Parathyroid adenoma (tissue), 2 donors: ENCODE data around the gene DIAPH1.

Source experiments
- H2AFZ ChIP-seq: fragments of 300-600 bp; sonication (generic); one replicate; pipeline ENCODE4 v1.7.0; 2017; ENCODE audit warnings: antibody characterized with exemption, mild to moderate bottlenecking
- H3K27ac ChIP-seq: fragments of 300-600 bp; sonication (generic); one replicate; pipeline ENCODE4 v1.7.0; 2017
- H3K27me3 ChIP-seq: fragments of 300-600 bp; sonication (generic); one replicate; pipeline ENCODE4 v1.7.0; 2017; ENCODE audit warnings: low read length; ENCODE audit not compliant: control insufficient read depth, insufficient read depth
- H3K36me3 ChIP-seq: fragments of 300-600 bp; sonication (generic); one replicate; pipeline ENCODE4 v1.7.0; 2017; ENCODE audit warnings: low read length; ENCODE audit not compliant: control insufficient read depth, insufficient read depth
- H3K4me1 ChIP-seq: fragments of 300-600 bp; sonication (generic); one replicate; pipeline ENCODE4 v1.7.0; 2017; ENCODE audit warnings: control low read depth
- H3K4me2 ChIP-seq: fragments of 300-600 bp; sonication (generic); one replicate; pipeline ENCODE4 v1.7.0; 2017; ENCODE audit warnings: low read length
- H3K4me3 ChIP-seq: fragments of 300-600 bp; sonication (generic); one replicate; pipeline ENCODE4 v1.7.0; 2017; ENCODE audit warnings: low read depth, low read length
- H3K79me2 ChIP-seq: fragments of 300-600 bp; sonication (generic); one replicate; pipeline ENCODE4 v1.7.0; 2017; ENCODE audit warnings: control low read depth
- H3K9ac ChIP-seq: fragments of 300-600 bp; sonication (generic); one replicate; pipeline ENCODE4 v1.7.0; 2017; ENCODE audit warnings: mild to moderate bottlenecking
- H3K9me3 ChIP-seq: fragments of 300-600 bp; sonication (generic); one replicate; pipeline ENCODE4 v1.7.0; 2017; ENCODE audit warnings: low read length; ENCODE audit not compliant: control insufficient read depth
- CTCF ChIP-seq: fragments of 300-600 bp; sonication (generic); IDR thresholded peaks from one replicate; pipeline ENCODE4 v1.7.0; 2017; ENCODE audit warnings: antibody characterized with exemption, mild to moderate bottlenecking
- donor health status: primary hyperparathyroidism.

DIAPH1 gene

DNA sequence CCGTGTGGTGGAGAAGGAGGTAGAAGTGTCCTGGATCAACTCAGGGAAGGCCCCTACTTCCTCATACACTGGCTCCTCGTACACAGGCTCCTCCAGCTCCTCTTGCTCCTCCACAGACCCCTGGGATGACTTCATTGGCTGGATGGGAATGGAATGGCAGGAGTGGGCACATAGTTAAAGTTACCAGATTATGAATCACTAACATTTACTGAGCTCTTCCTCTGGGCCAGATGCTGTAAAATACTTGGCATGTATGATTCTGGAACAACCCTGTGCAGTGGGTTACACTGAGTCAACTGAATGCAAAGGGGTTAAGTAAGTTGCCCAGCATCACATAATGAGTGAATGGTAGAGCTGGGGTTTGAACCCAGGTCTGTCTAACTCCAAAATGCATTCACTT, 35.5 kb upstream of the DIAPH1 start:
- Histone ChIP-seq H3K79me2 (no peaks in the 10 kb centered on the region), H3K36me3 (no peaks in the 10 kb centered on the region), H3K4me1 (peaks cover 16% of the 10 kb centered on the region), H3K9ac (no peak overlapping the region), H3K4me2 (no peak overlapping the region), H3K27ac (no peak overlapping the region), H2AFZ (no peak overlapping the region), H3K27me3 (no peaks in the 10 kb centered on the region), H3K9me3 (no peaks in the 10 kb centered on the region), H3K4me3 (no peak overlapping the region)
- no peak for TF ChIP-seq CTCF

DNA sequence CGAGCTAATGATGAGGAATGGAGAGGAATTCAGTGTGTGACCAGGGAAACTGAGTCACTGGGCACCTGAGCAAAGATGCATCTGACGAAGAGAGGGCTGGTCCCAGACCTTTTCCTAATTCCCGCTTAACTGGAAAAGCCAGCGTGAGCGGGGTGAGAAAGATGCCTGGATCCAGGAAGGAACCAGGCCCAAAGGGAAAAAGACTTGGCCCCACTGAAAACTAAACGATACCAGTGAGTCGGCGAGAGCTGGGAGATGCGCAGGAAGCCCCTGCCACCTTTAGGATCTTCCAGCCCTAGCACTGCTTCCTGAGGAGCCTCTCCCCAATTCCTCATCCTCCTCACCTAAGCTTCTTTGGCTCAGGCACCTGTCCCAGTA, 32.9 kb upstream of the DIAPH1 start:
- H2AFZ ChIP-seq: peak overlapping the region; percentile 17
- H3K9ac ChIP-seq: no peak overlapping the region
- peak overlapping the region; percentile 96 for H3K4me2 ChIP-seq
- no peaks in the 10 kb centered on the region for H3K27me3 ChIP-seq
- no peaks in the 10 kb centered on the region for H3K36me3 ChIP-seq
- H3K4me1 ChIP-seq: peaks cover 20% of the 10 kb centered on the region
- no peaks in the 10 kb centered on the region for H3K9me3 ChIP-seq
- H3K27ac ChIP-seq: peak overlapping the region; percentile 77
- no peak for TF ChIP-seq CTCF
- H3K79me2 ChIP-seq: peaks cover 2% of the 10 kb centered on the region
- peak overlapping the region; percentile 67 for H3K4me3 ChIP-seq

- TF ChIP-seq CTCF: no peak
- Histone ChIP-seq H3K27ac (peak within 1 kb of the TSS; percentile 77), H3K36me3 (no peaks in the 10 kb centered on the region), H3K9me3 (no peaks in the 10 kb centered on the region), H3K27me3 (no peaks in the 10 kb centered on the region), H3K4me2 (peak within 1 kb of the TSS; percentile 96), H3K4me3 (peak within 1 kb of the TSS; percentile 67), H3K4me1 (peaks cover 20% of the 10 kb centered on the region), H2AFZ (peak within 1 kb of the TSS; percentile 17), H3K79me2 (peaks cover 2% of the 10 kb centered on the region), H3K9ac (no peak within 1 kb of the TSS)
Observed at GRCh38 chr5:141650851-141651727, 32.3 kb upstream of the DIAPH1 start, which contains the start of gene FCHSD1. FCHSD1 (minus strand) TSS chr5:141651418; CDS start chr5:141651368, 50 bp downstream.

DNA sequence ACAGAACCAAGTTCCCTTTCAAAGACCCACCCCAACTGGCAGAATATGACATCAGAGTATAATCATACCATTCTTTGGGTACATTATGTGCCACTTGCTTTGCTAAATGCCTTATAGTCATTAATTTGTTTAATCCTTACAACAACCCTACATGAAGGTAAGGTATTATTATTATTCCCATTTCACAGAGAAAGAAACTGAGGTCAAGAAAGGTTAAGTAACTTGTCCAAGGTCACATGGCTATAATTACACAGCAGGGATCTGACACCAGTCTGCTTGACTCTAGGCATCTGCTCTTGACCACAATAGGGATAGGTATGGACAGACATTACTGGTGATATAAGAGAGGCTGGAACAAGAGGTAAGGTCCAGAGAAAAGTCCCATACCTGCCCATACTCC, 31.2 kb upstream of the DIAPH1 start:
- no peaks in the 10 kb centered on the region for H3K36me3 ChIP-seq
- H3K27ac ChIP-seq: peak overlapping the region; percentile 77
- H3K9me3 ChIP-seq: no peaks in the 10 kb centered on the region
- peaks cover 2% of the 10 kb centered on the region for H3K79me2 ChIP-seq
- peak overlapping the region; percentile 96 for H3K4me2 ChIP-seq
- H3K4me1 ChIP-seq: peaks cover 20% of the 10 kb centered on the region
- H2AFZ ChIP-seq: peak overlapping the region; percentile 6
- peak overlapping the region; percentile 67 for H3K4me3 ChIP-seq
- no peak overlapping the region for H3K9ac ChIP-seq
- no peaks in the 10 kb centered on the region for H3K27me3 ChIP-seq
- TF ChIP-seq CTCF: no peak
